Activated naive CD8-positive, alpha-beta T cell treated with anti-CD3 and anti-CD28 coated beads, Interleukin-2, amount 50 U/mL, for 24 hours (primary cell): ENCODE results near the gene HMOX2.

ENCODE experiments used
- ATAC-seq: fragments of 150-1000 bp; cut with Tn5 transposase; one replicate; pipeline ENCODE4 v1.10.0; 2021
- DNase-seq: peaks from one replicate; pipeline ENCODE4 v3.0.0; 2021
- H3K27ac Mint-ChIP-seq: one replicate; pipeline ENCODE4 v1.8.0; 2021; ENCODE audit warnings: mild to moderate bottlenecking, mixed read lengths
- H3K27me3 Mint-ChIP-seq: one replicate; pipeline ENCODE4 v1.8.0; 2021; ENCODE audit warnings: mixed read lengths
- H3K36me3 Mint-ChIP-seq: one replicate; pipeline ENCODE4 v1.8.0; 2021; ENCODE audit warnings: low read depth, mixed read lengths
- H3K4me1 Mint-ChIP-seq: one replicate; pipeline ENCODE4 v1.8.0; 2021; ENCODE audit warnings: mixed read lengths
- H3K4me3 Mint-ChIP-seq: one replicate; pipeline ENCODE4 v1.8.0; 2021; ENCODE audit warnings: mild to moderate bottlenecking, moderate library complexity, mixed read lengths
- H3K9me3 Mint-ChIP-seq: one replicate; pipeline ENCODE4 v1.8.0; 2021; ENCODE audit warnings: mixed read lengths

Gene HMOX2

GRCh38 chr16:4454623-4455022 is 21.6 kb upstream of the HMOX2 start:
- Mint-ChIP-seq H3K4me1 (peaks cover 9% of the 10 kb centered on the region), H3K27ac (no peak overlapping the region), H3K27me3 (no peaks in the 10 kb centered on the region), H3K4me3 (no peak overlapping the region), H3K9me3 (no peaks in the 10 kb centered on the region), H3K36me3 (peaks cover 48% of the 10 kb centered on the region)
- DNase-seq, result no peak
- no peak for ATAC-seq

DNA sequence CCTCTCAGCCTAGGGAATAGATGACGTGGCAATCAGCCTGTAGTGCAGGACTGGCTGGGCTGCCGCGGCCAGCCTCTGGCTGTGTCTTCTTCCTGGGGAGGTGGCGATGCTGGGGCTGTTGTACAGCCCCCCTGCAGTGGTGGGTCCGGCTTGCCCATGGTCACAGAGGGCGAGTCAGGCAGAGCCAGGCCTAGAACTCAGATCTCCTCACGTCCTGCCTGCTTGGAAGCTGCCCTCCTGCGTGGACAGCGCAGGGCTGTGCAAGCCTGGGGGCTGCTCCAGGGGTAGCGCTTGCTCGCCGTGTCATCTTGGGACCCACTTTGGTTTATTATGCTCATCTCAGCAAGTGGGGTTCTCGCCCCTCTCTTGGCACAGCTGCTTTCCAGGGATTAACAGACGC is 21.1 kb upstream of the HMOX2 start:
- H3K27ac Mint-ChIP-seq, result no peak overlapping the region

DNA sequence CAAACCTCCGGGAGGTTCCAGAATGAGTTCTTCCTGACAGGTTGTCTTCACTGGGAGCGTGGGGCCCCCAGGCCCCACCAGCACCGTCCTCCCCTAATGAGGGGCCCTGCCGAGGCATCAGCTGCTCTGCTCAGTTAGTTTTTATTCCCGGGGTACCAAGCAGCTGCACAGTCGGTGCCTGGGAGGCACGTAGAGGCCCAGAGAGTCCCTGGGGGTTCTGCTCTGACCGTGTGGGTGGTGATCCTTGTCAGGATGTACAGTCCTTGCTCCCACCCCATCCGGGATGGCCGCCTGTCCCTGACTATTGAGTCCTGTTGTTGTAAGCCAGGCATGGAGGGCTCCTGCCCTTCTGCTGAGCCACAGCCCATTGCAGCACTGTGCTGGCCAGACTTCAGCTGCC is 20.2 kb upstream of the HMOX2 start:
- H3K4me3 Mint-ChIP-seq, result no peak overlapping the region
- no peak overlapping the region for H3K27ac Mint-ChIP-seq
- no peaks in the 10 kb centered on the region for H3K27me3 Mint-ChIP-seq
- ATAC-seq (peak; percentile 12), DNase-seq (no peak)
- no peaks in the 10 kb centered on the region for H3K9me3 Mint-ChIP-seq
- H3K36me3 Mint-ChIP-seq, result peaks cover 47% of the 10 kb centered on the region
- H3K4me1 Mint-ChIP-seq, result peaks cover 10% of the 10 kb centered on the region

More for the DNA sequence above, 21.1 kb upstream of the HMOX2 start:
- no peaks in the 10 kb centered on the region for H3K9me3 Mint-ChIP-seq
- H3K4me3 Mint-ChIP-seq, result no peak overlapping the region
- no peak for ATAC-seq
- H3K27me3 Mint-ChIP-seq, result no peaks in the 10 kb centered on the region
- H3K36me3 Mint-ChIP-seq, result peaks cover 49% of the 10 kb centered on the region
- H3K4me1 Mint-ChIP-seq, result peaks cover 10% of the 10 kb centered on the region
- no peak for DNase-seq

- DNase-seq (no peak), ATAC-seq (no peak)
- Mint-ChIP-seq H3K27me3 (no peaks in the 10 kb centered on the region), H3K4me1 (peaks cover 20% of the 10 kb centered on the region), H3K4me3 (no peak overlapping the region), H3K27ac (no peak overlapping the region), H3K36me3 (peaks cover 36% of the 10 kb centered on the region), H3K9me3 (no peaks in the 10 kb centered on the region)
Observed at GRCh38 chr16:4460936-4461249, 15.3 kb upstream of the HMOX2 start.

GRCh38 chr16:4461250-4462085 is 14.7 kb upstream of the HMOX2 start:
- DNase-seq (no peak), ATAC-seq (no peak)
- Mint-ChIP-seq H3K9me3 (no peaks in the 10 kb centered on the region), H3K27me3 (no peaks in the 10 kb centered on the region), H3K4me1 (peaks cover 25% of the 10 kb centered on the region), H3K36me3 (peaks cover 34% of the 10 kb centered on the region), H3K27ac (no peak overlapping the region), H3K4me3 (no peak overlapping the region)

- Mint-ChIP-seq H3K4me1 (peaks cover 28% of the 10 kb centered on the region), H3K9me3 (no peaks in the 10 kb centered on the region), H3K27me3 (no peaks in the 10 kb centered on the region), H3K36me3 (peaks cover 30% of the 10 kb centered on the region), H3K27ac (peak overlapping the region; percentile 49), H3K4me3 (no peak overlapping the region)
- no peak for ATAC-seq
- DNase-seq, result no peak
Observed at GRCh38 chr16:4463522-4464163, 12.6 kb upstream of the HMOX2 start.

GRCh38 chr16:4465977-4466779 is 10.0 kb upstream of the HMOX2 start:
- Mint-ChIP-seq H3K9me3 (no peaks in the 10 kb centered on the region), H3K27me3 (no peaks in the 10 kb centered on the region), H3K4me1 (peaks cover 21% of the 10 kb centered on the region), H3K4me3 (peak overlapping the region; percentile 11), H3K36me3 (peaks cover 19% of the 10 kb centered on the region), H3K27ac (peak overlapping the region; percentile 83)
- peak; percentile 66 for DNase-seq
- ATAC-seq, result peak; percentile 98

- Mint-ChIP-seq H3K36me3 (peaks cover 21% of the 10 kb centered on the region), H3K4me3 (no peak overlapping the region), H3K27ac (no peak overlapping the region), H3K4me1 (peaks cover 25% of the 10 kb centered on the region), H3K9me3 (no peaks in the 10 kb centered on the region), H3K27me3 (no peaks in the 10 kb centered on the region)
- no peak for DNase-seq
- no peak for ATAC-seq
Observed at GRCh38 chr16:4467916-4468315, 8.3 kb upstream of the HMOX2 start.

DNA sequence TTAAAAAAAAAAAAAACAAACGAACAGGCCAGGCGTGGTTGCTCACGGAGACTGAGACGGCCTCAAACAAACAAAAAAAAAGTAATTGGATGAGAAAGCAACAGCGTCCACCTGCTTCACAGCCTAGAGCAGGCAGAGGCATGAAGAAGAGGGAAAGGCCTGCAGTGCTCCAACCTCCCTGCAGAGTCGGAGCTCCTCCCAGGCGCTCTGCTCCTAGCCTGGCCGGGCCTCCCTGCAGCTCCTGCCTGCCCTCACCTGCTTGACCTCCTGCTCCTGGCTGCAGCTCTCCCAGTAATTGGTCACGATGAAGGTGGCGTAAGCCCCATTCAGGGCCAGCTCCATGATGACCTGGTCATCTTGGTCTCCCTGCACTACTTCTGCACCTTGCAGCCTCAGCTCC is 7.2 kb upstream of the HMOX2 start:
- Mint-ChIP-seq H3K27me3 (no peaks in the 10 kb centered on the region), H3K4me1 (peaks cover 32% of the 10 kb centered on the region), H3K9me3 (no peaks in the 10 kb centered on the region), H3K4me3 (no peak overlapping the region), H3K27ac (no peak overlapping the region), H3K36me3 (peaks cover 19% of the 10 kb centered on the region)
- no peak for DNase-seq
- no peak for ATAC-seq

- Mint-ChIP-seq H3K27ac (no peak overlapping the region), H3K27me3 (no peaks in the 10 kb centered on the region), H3K36me3 (peaks cover 10% of the 10 kb centered on the region), H3K4me3 (no peak overlapping the region), H3K4me1 (peaks cover 28% of the 10 kb centered on the region), H3K9me3 (no peaks in the 10 kb centered on the region)
- DNase-seq (no peak), ATAC-seq (no peak)
Observed at GRCh38 chr16:4471869-4472268, 4.3 kb upstream of the HMOX2 start.

- Mint-ChIP-seq H3K36me3 (peaks cover 10% of the 10 kb centered on the region), H3K4me3 (peak overlapping the region; percentile 87), H3K27ac (peak overlapping the region; percentile 54), H3K27me3 (no peaks in the 10 kb centered on the region), H3K4me1 (peaks cover 32% of the 10 kb centered on the region), H3K9me3 (no peaks in the 10 kb centered on the region)
- ATAC-seq (no peak), DNase-seq (no peak)
Observed at GRCh38 chr16:4472880-4473279, 3.3 kb upstream of the HMOX2 start.

DNA sequence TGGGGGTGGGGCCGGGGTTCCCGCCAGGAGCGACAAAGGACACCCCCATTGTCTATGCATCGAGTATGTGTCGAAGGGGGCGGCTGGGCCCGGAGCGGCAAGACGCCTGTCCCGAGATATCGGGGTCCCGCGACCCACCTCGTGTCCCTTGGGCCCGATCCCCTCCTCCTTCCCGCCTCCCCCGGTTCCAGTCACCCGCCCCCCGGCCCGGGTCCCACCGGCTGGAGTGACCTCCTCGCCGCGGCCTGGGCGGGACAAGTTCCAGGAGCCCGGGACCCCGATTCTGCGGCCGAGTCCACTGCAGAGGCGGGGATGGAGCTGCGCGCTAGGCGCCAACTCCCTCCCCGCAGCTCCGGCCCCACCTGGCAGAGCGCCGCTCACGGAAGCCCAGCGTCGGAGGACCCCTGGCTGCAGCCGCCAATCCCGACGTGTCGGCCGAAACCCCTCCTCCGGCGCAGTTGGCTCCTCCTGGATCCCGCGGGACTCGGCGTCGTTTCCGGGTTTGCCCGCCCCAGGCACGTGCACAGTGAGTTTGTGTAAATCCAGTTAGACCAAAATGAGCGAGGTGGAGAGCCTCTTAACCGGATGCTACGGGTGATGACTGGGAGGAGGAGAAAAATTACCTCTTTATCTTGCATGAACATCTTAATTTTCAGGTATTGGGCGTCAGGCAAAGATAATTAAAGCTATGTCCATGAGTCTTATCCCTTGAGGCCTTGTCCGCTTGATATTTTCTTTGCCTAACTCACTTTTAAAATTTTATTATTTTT is 1.8 kb upstream of the HMOX2 start, which contains the start of gene NMRAL1:
NMRAL1 (minus strand) TSS at position 434 of the 770 bp plus-strand sequence. CDS start 493 bp downstream, outside the sequence.
- peak within 1 kb of the TSS; percentile 93 for H3K27ac Mint-ChIP-seq
- H3K9me3 Mint-ChIP-seq, result no peaks in the 10 kb centered on the region
- peaks cover 42% of the 10 kb centered on the region for H3K4me1 Mint-ChIP-seq
- peak within 1 kb of the TSS; percentile 87 for H3K4me3 Mint-ChIP-seq
- ATAC-seq (peak; percentile 63), DNase-seq (peak; percentile 93)
- peaks cover 14% of the 10 kb centered on the region for H3K36me3 Mint-ChIP-seq
- H3K27me3 Mint-ChIP-seq, result no peaks in the 10 kb centered on the region

DNA sequence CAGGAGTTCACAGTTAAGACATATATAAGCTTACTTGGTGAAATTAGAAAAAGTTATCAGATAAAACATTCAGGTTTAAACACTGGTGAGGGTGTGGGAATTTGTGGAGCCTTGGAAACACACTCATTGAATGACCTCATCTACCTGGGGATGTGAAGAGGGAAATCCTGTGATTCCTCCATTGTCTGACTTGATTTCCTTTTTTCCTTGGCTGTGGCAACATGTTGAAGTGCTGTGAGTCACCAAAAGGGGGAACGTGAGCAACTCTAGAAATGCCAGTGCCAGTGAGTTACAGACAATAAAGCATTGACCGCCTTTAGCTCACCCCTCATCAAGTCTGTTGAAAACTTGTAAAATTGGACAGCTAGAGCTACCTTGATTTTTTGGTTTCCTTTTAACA is 1.8 kb downstream of the HMOX2 start:
- H3K36me3 Mint-ChIP-seq, result peaks cover 16% of the 10 kb centered on the region
- peak overlapping the region; percentile 87 for H3K4me3 Mint-ChIP-seq
- H3K4me1 Mint-ChIP-seq, result peaks cover 59% of the 10 kb centered on the region
- no peaks in the 10 kb centered on the region for H3K9me3 Mint-ChIP-seq
- no peak for ATAC-seq
- H3K27me3 Mint-ChIP-seq, result no peaks in the 10 kb centered on the region
- peak overlapping the region; percentile 73 for H3K27ac Mint-ChIP-seq
- no peak for DNase-seq

GRCh38 chr16:4481526-4481925 is 5.3 kb downstream of the HMOX2 start:
- Mint-ChIP-seq H3K9me3 (no peaks in the 10 kb centered on the region), H3K27me3 (no peaks in the 10 kb centered on the region), H3K36me3 (peaks cover 26% of the 10 kb centered on the region), H3K4me1 (peaks cover 47% of the 10 kb centered on the region), H3K4me3 (no peak overlapping the region), H3K27ac (peak overlapping the region; percentile 13)
- ATAC-seq, result no peak
- no peak for DNase-seq
